Measurements from ENCODE around the gene SLCO2B1. TPM values are rescaled to one million over a fixed set of nuclear protein-coding genes. Genes with fewer than 3 reads are reported as not detected.

Gene SLCO2B1
- total RNA-seq, 2 donors from 2014 or later, result 37.6 to 50.3 TPM

- Histone ChIP-seq H3K36me3 (no peaks in the 10 kb centered on the region), H3K9ac (ENCODE audit: low read depth in 2 of 2, low read length in 2 of 2) (no peak overlapping the region), H3K9me3 (no peaks in the 10 kb centered on the region), H3K27me3 (no peaks in the 10 kb centered on the region), H3K4me1 (no peaks in the 10 kb centered on the region), H3K27ac (no peak overlapping the region), H3K4me3 (no peak overlapping the region)
- intact Hi-C loops (cut with DNase I), result no loop called here
- no peak for TF ChIP-seq CTCF (IDR thresholded peaks at IDR 0.05)
- no peak for DNase-seq
Observed at GRCh38 chr11:75223954-75224643, 73.2 kb downstream of the SLCO2B1 start.

- Histone ChIP-seq H3K9me3 (no peaks in the 10 kb centered on the region), H3K4me3 (no peak overlapping the region), H3K27me3 (no peaks in the 10 kb centered on the region), H3K9ac (ENCODE audit: low read depth in 2 of 2, low read length in 2 of 2) (no peak overlapping the region), H3K36me3 (no peaks in the 10 kb centered on the region), H3K4me1 (no peaks in the 10 kb centered on the region), H3K27ac (no peak overlapping the region)
- TF ChIP-seq CTCF (IDR thresholded peaks at IDR 0.05), result no peak
- intact Hi-C loops (cut with DNase I), result no loop called here
- no peak for DNase-seq
Observed at GRCh38 chr11:75225794-75226193, 74.9 kb downstream of the SLCO2B1 start.

- H3K27me3 ChIP-seq, result no peaks in the 10 kb centered on the region
- DNase-seq, result no peak
- intact Hi-C loops (cut with DNase I), result no loop called here
Observed at GRCh38 chr11:75229466-75229865, 78.6 kb downstream of the SLCO2B1 start.

GRCh38 chr11:75230621-75231020, 79.7 kb downstream of the SLCO2B1 start:
- no peak for TF ChIP-seq CTCF (IDR thresholded peaks at IDR 0.05)
- Histone ChIP-seq H3K9ac (ENCODE audit: low read depth in 2 of 2, low read length in 2 of 2) (no peak overlapping the region), H3K4me3 (no peak overlapping the region), H3K27ac (no peak overlapping the region), H3K27me3 (no peaks in the 10 kb centered on the region), H3K4me1 (no peaks in the 10 kb centered on the region), H3K9me3 (no peaks in the 10 kb centered on the region), H3K36me3 (no peaks in the 10 kb centered on the region)
- intact Hi-C loops (cut with DNase I), result no loop called here
- DNase-seq, result no peak

More at GRCh38 chr11:75229466-75229865, 78.6 kb downstream of the SLCO2B1 start:
- no peak overlapping the region for H3K27ac ChIP-seq
- no peaks in the 10 kb centered on the region for H3K9me3 ChIP-seq
- TF ChIP-seq CTCF (IDR thresholded peaks at IDR 0.05), result no peak
- H3K4me3 ChIP-seq, result no peak overlapping the region
- H3K36me3 ChIP-seq, result no peaks in the 10 kb centered on the region
- no peaks in the 10 kb centered on the region for H3K4me1 ChIP-seq
- H3K9ac ChIP-seq (ENCODE audit: low read depth in 2 of 2, low read length in 2 of 2), result no peak overlapping the region

- Histone ChIP-seq H3K27ac (no peak overlapping the region), H3K36me3 (no peaks in the 10 kb centered on the region), H3K4me1 (no peaks in the 10 kb centered on the region), H3K9ac (ENCODE audit: low read depth in 2 of 2, low read length in 2 of 2) (no peak overlapping the region), H3K27me3 (no peaks in the 10 kb centered on the region), H3K4me3 (no peak overlapping the region), H3K9me3 (no peaks in the 10 kb centered on the region)
- intact Hi-C loops (cut with DNase I), result no loop called here
- peak; percentile 38 for DNase-seq
- TF ChIP-seq CTCF (IDR thresholded peaks at IDR 0.05), result no peak
Observed at GRCh38 chr11:75233754-75234172, 82.9 kb downstream of the SLCO2B1 start.
